ENCODE measurements around the gene ATG9B. TPM values are rescaled to one million over a fixed set of nuclear protein-coding genes. Genes with fewer than 3 reads are reported as not detected.

The ATG9B gene
- 1 to 10 TPM in 1 of 4 donors, under 1 TPM in 2, not detected in 1; 0.55 to 1.5 (median 0.76) TPM for total RNA-seq

GRCh38 chr7:151024435-151025056 is at the start of gene ATG9B:
TSS of gene ATG9B (minus strand) at chr7:151024494. CDS start at chr7:151024423, 71 bp downstream.
- H3K36me3 ChIP-seq = no peaks in the 10 kb centered on the region
- no peak for TF ChIP-seq POLR2A (IDR thresholded peaks at IDR 0.05)
- TF ChIP-seq CTCF (IDR thresholded peaks at IDR 0.05) = no peak
- DNase-seq = no peak
- intact Hi-C loops (cut with DNase I; ENCODE audit: low total_unique reads) = loop anchor here (10.0 kb wide), 1 partner anchor 90 kb away; no protein-coding TSS in a partner anchor
- H3K4me1 ChIP-seq = peaks cover 0 to 5% of the 10 kb centered on the region in 2 donors
- H3K4me3 ChIP-seq = no peak within 1 kb of the TSS
- H3K9me3 ChIP-seq = no peaks in the 10 kb centered on the region
- no peak within 1 kb of the TSS for H3K27ac ChIP-seq
- no peaks in the 10 kb centered on the region for H3K27me3 ChIP-seq

- Histone ChIP-seq H3K9me3 (no peaks in the 10 kb centered on the region), H3K4me1 (no peaks in the 10 kb centered on the region), H3K27ac (no peak overlapping the region), H3K4me3 (no peak overlapping the region), H3K27me3 (no peaks in the 10 kb centered on the region), H3K36me3 (no peaks in the 10 kb centered on the region)
- TF ChIP-seq POLR2A (IDR thresholded peaks at IDR 0.05) = no peak
- TF ChIP-seq CTCF (IDR thresholded peaks at IDR 0.05) = no peak
- DNase-seq = no peak
- intact Hi-C loops (cut with DNase I; ENCODE audit: low total_unique reads) = no loop called here
Measured at GRCh38 chr7:151073990-151074389, 49.7 kb upstream of the ATG9B start.

- intact Hi-C loops (cut with DNase I; ENCODE audit: low total_unique reads) = no loop called here
- H3K9me3 ChIP-seq = no peaks in the 10 kb centered on the region
- no peak overlapping the region for H3K4me3 ChIP-seq
- H3K4me1 ChIP-seq = no peaks in the 10 kb centered on the region
- no peak for DNase-seq
- no peaks in the 10 kb centered on the region for H3K27me3 ChIP-seq
- no peak overlapping the region for H3K27ac ChIP-seq
- H3K36me3 ChIP-seq = no peaks in the 10 kb centered on the region
- TF ChIP-seq CTCF (IDR thresholded peaks at IDR 0.05) (no peak), POLR2A (IDR thresholded peaks at IDR 0.05) (no peak)
Measured at GRCh38 chr7:151071032-151071866, 47.0 kb upstream of the ATG9B start.

GRCh38 chr7:151070574-151070960 is 46.3 kb upstream of the ATG9B start:
- no peak for DNase-seq
- no peaks in the 10 kb centered on the region for H3K4me1 ChIP-seq
- no peak overlapping the region for H3K27ac ChIP-seq
- no peaks in the 10 kb centered on the region for H3K36me3 ChIP-seq
- H3K4me3 ChIP-seq = no peak overlapping the region
- H3K27me3 ChIP-seq = no peaks in the 10 kb centered on the region
- TF ChIP-seq POLR2A (IDR thresholded peaks at IDR 0.05) (no peak), CTCF (IDR thresholded peaks at IDR 0.05) (no peak)
- intact Hi-C loops (cut with DNase I; ENCODE audit: low total_unique reads) = no loop called here
- no peaks in the 10 kb centered on the region for H3K9me3 ChIP-seq

Data from uterus (tissue), 4 donors.